Keratinocyte (primary cell): ENCODE data around the gene ARHGAP32.

Source experiments
- EZH2 ChIP-seq: IDR thresholded peaks from one replicate; pipeline ENCODE4 v1.6.1; 2012; ENCODE audit warnings: inconsistent platforms, mild to moderate bottlenecking, low read length, moderate library complexity
- TF ChIP-seq, protein P1 (sequence below), 3 experiments: IDR thresholded peaks in 1 of 3; conservative IDR thresholded peaks in 1 of 3; optimal IDR thresholded peaks in 1 of 3; 2 replicates in 2 of 3; 3 replicates in 1 of 3; pipeline versions ENCODE3 to v1.5.1; 2011; ENCODE audit warnings: low read length in 3 of 3, mild to moderate bottlenecking in 3 of 3, moderate library complexity in 2 of 3, control low read depth in 1 of 3, inconsistent platforms in 1 of 3; ENCODE audit not compliant: insufficient read depth in 2 of 3; ENCODE audit errors: extremely low read depth in 1 of 3

DNA sequence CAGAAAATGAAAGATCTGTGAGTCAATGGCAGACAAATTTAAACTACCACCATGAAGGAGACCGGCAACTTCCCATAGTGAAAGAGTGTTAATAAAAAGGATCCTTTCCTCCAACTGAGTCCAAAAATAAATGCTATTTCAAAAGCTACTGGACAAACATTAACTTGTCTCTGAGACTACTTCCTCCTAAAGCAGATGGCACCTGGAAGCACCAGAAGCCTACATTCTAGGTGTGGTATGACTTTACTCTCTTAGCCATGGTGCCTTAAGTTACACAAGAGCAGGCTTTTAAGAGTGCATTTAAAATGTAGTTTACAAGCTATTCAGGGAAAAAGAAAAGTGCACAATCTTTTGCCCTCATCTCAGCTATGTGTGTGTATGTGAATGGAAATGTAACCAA is 2.5 kb downstream of the ARHGAP32 start:
- TF ChIP-seq, protein P1, sequence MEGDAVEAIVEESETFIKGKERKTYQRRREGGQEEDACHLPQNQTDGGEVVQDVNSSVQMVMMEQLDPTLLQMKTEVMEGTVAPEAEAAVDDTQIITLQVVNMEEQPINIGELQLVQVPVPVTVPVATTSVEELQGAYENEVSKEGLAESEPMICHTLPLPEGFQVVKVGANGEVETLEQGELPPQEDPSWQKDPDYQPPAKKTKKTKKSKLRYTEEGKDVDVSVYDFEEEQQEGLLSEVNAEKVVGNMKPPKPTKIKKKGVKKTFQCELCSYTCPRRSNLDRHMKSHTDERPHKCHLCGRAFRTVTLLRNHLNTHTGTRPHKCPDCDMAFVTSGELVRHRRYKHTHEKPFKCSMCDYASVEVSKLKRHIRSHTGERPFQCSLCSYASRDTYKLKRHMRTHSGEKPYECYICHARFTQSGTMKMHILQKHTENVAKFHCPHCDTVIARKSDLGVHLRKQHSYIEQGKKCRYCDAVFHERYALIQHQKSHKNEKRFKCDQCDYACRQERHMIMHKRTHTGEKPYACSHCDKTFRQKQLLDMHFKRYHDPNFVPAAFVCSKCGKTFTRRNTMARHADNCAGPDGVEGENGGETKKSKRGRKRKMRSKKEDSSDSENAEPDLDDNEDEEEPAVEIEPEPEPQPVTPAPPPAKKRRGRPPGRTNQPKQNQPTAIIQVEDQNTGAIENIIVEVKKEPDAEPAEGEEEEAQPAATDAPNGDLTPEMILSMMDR (optimal IDR thresholded peaks at IDR 0.05 in 1 of 3, IDR thresholded peaks at IDR 0.05 in 1 of 3, conservative IDR thresholded peaks at IDR 0.05 in 1 of 3; ENCODE audit: extremely low read depth in 1 of 3, insufficient read depth in 2 of 3, low read length in 3 of 3): no peak
- TF ChIP-seq EZH2: no peak
